ENCODE measurements around the gene CBLL1. TPM values are rescaled to one million over a fixed set of nuclear protein-coding genes. Genes with fewer than 3 reads are reported as not detected.

CBLL1 gene
- total and polyA plus RNA-seq, 2 of the 13 experiments (the other 11 are each of a cell fraction or from before 2014, with no cell fraction given), result 8.8 to 10.5 TPM

DNA sequence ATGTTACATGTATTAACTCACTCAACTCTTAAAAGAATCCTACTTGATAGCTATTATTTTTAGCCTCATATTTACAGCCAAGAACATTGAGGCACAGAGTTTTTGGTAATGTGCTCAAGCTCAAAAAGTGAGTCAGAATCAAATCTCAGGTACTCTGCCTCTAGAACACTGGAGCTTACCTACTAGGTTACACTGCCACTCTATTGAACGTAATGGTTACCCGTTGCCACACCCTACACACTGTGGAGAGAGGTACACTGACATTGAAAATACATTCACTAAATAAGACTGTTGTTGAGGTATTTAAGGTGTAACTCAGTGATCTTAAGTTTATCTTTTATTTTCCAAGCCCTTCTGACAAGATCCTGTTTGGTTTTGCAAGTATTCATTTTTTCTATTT lies 41.2 kb downstream of the CBLL1 start:
- no peaks in the 10 kb centered on the region for H3K79me2 ChIP-seq (ENCODE audit: insufficient read depth, low read length)
- H2AFZ ChIP-seq (ENCODE audit: low read length), result no peak overlapping the region
- ChIA-PET POLR2A (no interaction called here), CTCF (ENCODE audit: low intra/inter-chr PET ratio, low total read pairs) (no interaction called here)
- H4K20me1 ChIP-seq (ENCODE audit: insufficient read depth, low read length), result no peaks in the 10 kb centered on the region
- H3K4me3 ChIP-seq (replicated peaks in 1 of 3; ENCODE audit: insufficient read depth in 1 of 3, low read depth in 2 of 3, low read length in 3 of 3), result no peak overlapping the region
- peaks cover 56% of the 10 kb centered on the region for H3K4me1 ChIP-seq (ENCODE audit: insufficient read depth, low read length)
- DNase-seq (ENCODE audit: low spot score), result no peak
- no peak for FAIRE-seq
- H3K9ac ChIP-seq (ENCODE audit: insufficient read depth, low read depth, low read length), result no peak overlapping the region
- WGBS (ENCODE audit: low lambda C conversion rate), result 79% methylated on average over 2 of the region's 2 CpGs
- H3K36me3 ChIP-seq (replicated peaks in 1 of 2; ENCODE audit: control insufficient read depth in 1 of 2, insufficient read depth in 2 of 2, low read length in 2 of 2), result no peaks in the 10 kb centered on the region
- H3K9me3 ChIP-seq (ENCODE audit: low read length), result no peaks in the 10 kb centered on the region
- no peak overlapping the region for H3K27ac ChIP-seq (ENCODE audit: extremely low read length, insufficient read depth, low read length)
- TF ChIP-seq ADNP (CRISPR knock-in tag; IDR thresholded peaks at IDR 0.05) (no peak), ZNF326 (CRISPR knock-in tag; IDR thresholded peaks at IDR 0.05; ENCODE audit: borderline replicate concordance) (no peak), HMG20A (CRISPR knock-in tag; IDR thresholded peaks at IDR 0.05; ENCODE audit: borderline replicate concordance) (no peak), ZKSCAN8 (CRISPR knock-in tag; IDR thresholded peaks at IDR 0.05; ENCODE audit: borderline replicate concordance) (no peak), MTA1 (CRISPR knock-in tag; IDR thresholded peaks at IDR 0.05; ENCODE audit: borderline replicate concordance) (no peak), AHR (CRISPR knock-in tag; IDR thresholded peaks at IDR 0.05) (no peak)
- TF ChIP-seq, protein P1, sequence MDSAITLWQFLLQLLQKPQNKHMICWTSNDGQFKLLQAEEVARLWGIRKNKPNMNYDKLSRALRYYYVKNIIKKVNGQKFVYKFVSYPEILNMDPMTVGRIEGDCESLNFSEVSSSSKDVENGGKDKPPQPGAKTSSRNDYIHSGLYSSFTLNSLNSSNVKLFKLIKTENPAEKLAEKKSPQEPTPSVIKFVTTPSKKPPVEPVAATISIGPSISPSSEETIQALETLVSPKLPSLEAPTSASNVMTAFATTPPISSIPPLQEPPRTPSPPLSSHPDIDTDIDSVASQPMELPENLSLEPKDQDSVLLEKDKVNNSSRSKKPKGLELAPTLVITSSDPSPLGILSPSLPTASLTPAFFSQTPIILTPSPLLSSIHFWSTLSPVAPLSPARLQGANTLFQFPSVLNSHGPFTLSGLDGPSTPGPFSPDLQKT (CRISPR knock-in tag; IDR thresholded peaks at IDR 0.05; ENCODE audit: borderline replicate concordance), result no peak
- no peak for ATAC-seq
- no TSS peak for BruUV-seq (replicated peaks)
- intact Hi-C loops (cut with micrococcal nuclease; ENCODE audit: unreplicated experiment) (no loop called here), in situ Hi-C loops (cut with HindIII; ENCODE audit: extremely low pct_ligation_motif_present, low pct_unique_long_range_greater_than_20kb) (no loop called here)
- H3K27me3 ChIP-seq (ENCODE audit: control insufficient read depth in 1 of 2, insufficient read depth in 2 of 2, low read length in 2 of 2), result no peaks in the 10 kb centered on the region
- H3K4me2 ChIP-seq (ENCODE audit: low read depth, low read length), result no peak overlapping the region

DNA sequence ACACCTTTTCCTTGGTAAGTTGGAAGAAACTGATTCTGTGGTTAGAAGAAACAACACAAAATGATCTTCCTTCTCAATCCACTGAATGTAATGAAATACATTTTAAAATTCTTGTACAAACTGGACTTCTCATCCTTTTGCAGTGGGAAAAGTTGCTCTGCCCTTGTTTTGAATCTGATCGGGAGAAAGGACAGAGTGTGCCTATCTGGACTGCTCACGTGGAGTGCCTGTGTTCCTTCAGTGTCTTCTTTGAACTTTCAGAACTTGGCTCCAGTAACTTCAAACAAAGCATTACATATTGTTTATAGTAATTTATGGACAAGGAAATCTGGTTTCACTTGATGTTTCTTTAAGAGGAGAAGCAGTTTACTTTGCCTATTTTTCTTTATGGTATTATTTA lies 42.0 kb downstream of the CBLL1 start:
- intact Hi-C loops (cut with micrococcal nuclease; ENCODE audit: unreplicated experiment), result no loop called here
- no TSS peak for BruUV-seq (replicated peaks)
- no peak for ATAC-seq
- no peak for TF ChIP-seq ZNF20 (CRISPR knock-in tag; IDR thresholded peaks at IDR 0.05)
- no peak for TF ChIP-seq FLYWCH1 (CRISPR knock-in tag; IDR thresholded peaks at IDR 0.05)
- no peak for TF ChIP-seq SOX13 (IDR thresholded peaks at IDR 0.05)
- TF ChIP-seq SOX13 (CRISPR knock-in tag; conservative IDR thresholded peaks at IDR 0.05 in 1 of 2, IDR thresholded peaks at IDR 0.05 in 1 of 2), result peak in 1 of 2 experiments; percentile 33; a peak in 1 of 4 replicates
- TF ChIP-seq ZNF788 (CRISPR knock-in tag; IDR thresholded peaks at IDR 0.05; ENCODE audit: borderline replicate concordance), result no peak
- TF ChIP-seq ZNF761 (CRISPR knock-in tag; conservative IDR thresholded peaks at IDR 0.05), result no peak
- no peak for TF ChIP-seq TCF7L2 (IDR thresholded peaks at IDR 0.05; ENCODE audit: low read depth, low read length)
- no peak for TF ChIP-seq NR2C2 (CRISPR knock-in tag; IDR thresholded peaks at IDR 0.05; ENCODE audit: borderline replicate concordance)
- TF ChIP-seq HNF4A (CRISPR knock-in tag; IDR thresholded peaks at IDR 0.05), result 0 out of 2 replicates have a peak, but pooled peaks have one; percentile 14
- no peak for TF ChIP-seq NPAS2 (CRISPR knock-in tag; IDR thresholded peaks at IDR 0.05; ENCODE audit: borderline replicate concordance)

More for the DNA sequence above, 42.0 kb downstream of the CBLL1 start:
- 14% methylated on average over 2 of the region's 2 CpGs for WGBS (ENCODE audit: low lambda C conversion rate)
- H3K79me2 ChIP-seq (ENCODE audit: insufficient read depth, low read length), result no peaks in the 10 kb centered on the region
- peaks cover 49% of the 10 kb centered on the region for H3K4me1 ChIP-seq (ENCODE audit: insufficient read depth, low read length)
- no peak for FAIRE-seq
- no peak overlapping the region; a peak in 1 of 6 replicates for H3K4me3 ChIP-seq (replicated peaks in 1 of 3; ENCODE audit: insufficient read depth in 1 of 3, low read depth in 2 of 3, low read length in 3 of 3)
- no peak for DNase-seq (ENCODE audit: low spot score)
- peak overlapping the region; percentile 64 for H3K4me2 ChIP-seq (ENCODE audit: low read depth, low read length)
- POLR2A ChIA-PET, result no interaction called here
- no peak overlapping the region for H3K27ac ChIP-seq (ENCODE audit: extremely low read length, insufficient read depth, low read length)
- no peak overlapping the region for H3K9ac ChIP-seq (ENCODE audit: insufficient read depth, low read depth, low read length)
- CTCF ChIA-PET (ENCODE audit: low intra/inter-chr PET ratio, low total read pairs), result no interaction called here
- H3K27me3 ChIP-seq (ENCODE audit: control insufficient read depth in 1 of 2, insufficient read depth in 2 of 2, low read length in 2 of 2), result no peaks in the 10 kb centered on the region
- no peaks in the 10 kb centered on the region for H3K36me3 ChIP-seq (replicated peaks in 1 of 2; ENCODE audit: control insufficient read depth in 1 of 2, insufficient read depth in 2 of 2, low read length in 2 of 2)
- peak overlapping the region; percentile 83 for H2AFZ ChIP-seq (ENCODE audit: low read length)
- no peaks in the 10 kb centered on the region for H3K9me3 ChIP-seq (ENCODE audit: low read length)
- H4K20me1 ChIP-seq (ENCODE audit: insufficient read depth, low read length), result no peaks in the 10 kb centered on the region
- in situ Hi-C loops (cut with HindIII; ENCODE audit: extremely low pct_ligation_motif_present, low pct_unique_long_range_greater_than_20kb), result no loop called here

Data from HepG2 (cell line).